Motor neuron (in vitro differentiated cells): ENCODE measurements around the gene STARD5. TPM values are rescaled to one million over a fixed set of nuclear protein-coding genes. Genes with fewer than 3 reads are reported as not detected.
A peak's percentile ranks its signal among the peaks of the same experiment; 100 is the strongest.

Experiments used
- ATAC-seq, 8 experiments: fragments of 200-7000 bp; cut with Tn5 transposase; replicated peaks in 6 of 8; 2 replicates each; pipeline ENCODE4 v1.8.0; 2021; ENCODE audit warnings: mild to moderate bottlenecking in 8 of 8, moderate library complexity in 8 of 8
- H3K27ac ChIP-seq, 2 donors: fragments of 250-450 bp; sonication (Bioruptor Pico); 2 replicates each; pipeline ENCODE4 v1.9.0; 2021; ENCODE audit warnings: antibody characterized with exemption in 2 of 2, mild to moderate bottlenecking in 2 of 2, moderate library complexity in 1 of 2
- H3K4me1 ChIP-seq, 2 donors: fragments of 250-450 bp; sonication (Bioruptor Pico); replicated peaks in 1 of 2; 2 replicates each; pipeline ENCODE4 v1.6.1; 2021; ENCODE audit warnings: antibody characterized with exemption in 2 of 2, mild to moderate bottlenecking in 2 of 2, moderate library complexity in 1 of 2
- H3K4me3 ChIP-seq, 5 donors: fragments of 250-450 bp; sonication (Bioruptor Pico); 2 replicates each; pipeline ENCODE4 v1.9.0; 2021; ENCODE audit warnings: antibody characterized with exemption in 5 of 5, mild to moderate bottlenecking in 5 of 5, moderate library complexity in 4 of 5
- WGBS, 10 experiments: fragments of 450-650 bp; shearing (Covaris generic); methylation state at CpG; one replicate each; pipeline ENCODE4 v1.0.0; 2022; 5-methylcytosine and 5-hydroxymethylcytosine counted together
- in situ Hi-C, 9 experiments: fragments of 400-800 bp; cut with MboI; loops; one replicate each; pipeline ENCODE4 v1.15.0; 2021; ENCODE audit warnings: low sequenced_read_pairs in 9 of 9, low pct_unique_long_range_greater_than_20kb in 2 of 9; ENCODE audit not compliant: unreplicated experiment in 9 of 9
- total RNA-seq, 8 experiments: library from RNA; unstranded; fragments of 300-600 nt; gene quantifications; 2 replicates each; pipeline versions ENCODE4 v1.2.3 to v1.2.4, GENCODE V29; 2022

Gene STARD5
- total RNA-seq, 8 experiments from 2014 or later: 0.92 to 9.7 (median 2.1) TPM

- no peak for ATAC-seq
- in situ Hi-C loops: loop anchor here in 5 of 9 experiments (10.0 to 25.0 kb wide), 4 partner anchors 112 to 287 kb away; partner anchors contain the start of genes MESD (in 3 of the 5) and CFAP161 (in 1 of the 5)
- 64 to 100% (median 90%) methylated on average over 1 to 2 of the region's 2 CpGs; no CpG with 5 or more reads in 5 of the 10 experiments for WGBS, 10 experiments
- no peak overlapping the region for H3K27ac ChIP-seq
- no peaks in the 10 kb centered on the region for H3K4me1 ChIP-seq
- no peak overlapping the region for H3K4me3 ChIP-seq
These were observed 50.1 kb downstream of the STARD5 start for GRCh38 chr15:81273855-81274254.

GRCh38 chr15:81273200-81273599 lies 50.7 kb downstream of the STARD5 start:
- no peak for ATAC-seq

GRCh38 chr15:81271761-81272644 lies 51.9 kb downstream of the STARD5 start:
- ATAC-seq: no peak
- H3K4me3 ChIP-seq: no peak overlapping the region
- in situ Hi-C loops: loop anchor here in 5 of 9 experiments (10.0 to 25.0 kb wide), 4 partner anchors 110 to 285 kb away; partner anchors contain the start of genes MESD (in 3 of the 5) and CFAP161 (in 1 of the 5)
- no peaks in the 10 kb centered on the region for H3K4me1 ChIP-seq
- no peak overlapping the region for H3K27ac ChIP-seq
- WGBS, 10 experiments: 13 to 90% (median 77%) methylated on average over 1 to 10 of the region's 12 CpGs; no CpG with 5 or more reads in 2 of the 10 experiments

More at GRCh38 chr15:81273200-81273599, 50.7 kb downstream of the STARD5 start:
- in situ Hi-C loops: loop anchor here in 5 of 9 experiments (10.0 to 25.0 kb wide), 4 partner anchors 111 to 286 kb away; partner anchors contain the start of genes MESD (in 3 of the 5) and CFAP161 (in 1 of the 5)
- H3K27ac ChIP-seq: no peak overlapping the region
- no peaks in the 10 kb centered on the region for H3K4me1 ChIP-seq
- WGBS, 10 experiments: 17 to 100% (median 60%) methylated on average over 1 to 4 of the region's 5 CpGs; no CpG with 5 or more reads in 2 of the 10 experiments
- H3K4me3 ChIP-seq: no peak overlapping the region

GRCh38 chr15:81270781-81271491 lies 53.0 kb downstream of the STARD5 start:
- H3K4me1 ChIP-seq: peaks cover 0 to 2% of the 10 kb centered on the region in 2 donors
- no peak for ATAC-seq
- in situ Hi-C loops: loop anchor here in 5 of 9 experiments (10.0 to 25.0 kb wide), 4 partner anchors 109 to 284 kb away; partner anchors contain the start of genes MESD (in 3 of the 5) and CFAP161 (in 1 of the 5)
- no peak overlapping the region for H3K27ac ChIP-seq
- WGBS, 10 experiments: 61 to 100% (median 87%) methylated on average over 2 to 10 of the region's 11 CpGs; no CpG with 5 or more reads in 1 of the 10 experiments
- H3K4me3 ChIP-seq: no peak overlapping the region

- WGBS, 10 experiments: 29 to 90% (median 69%) methylated on average over 1 to 3 of the region's 3 CpGs; no CpG with 5 or more reads in 2 of the 10 experiments
- in situ Hi-C loops: loop anchor here in 5 of 9 experiments (10.0 to 25.0 kb wide), 4 partner anchors 108 to 283 kb away; partner anchors contain the start of genes MESD (in 3 of the 5) and CFAP161 (in 1 of the 5)
These were observed 53.8 kb downstream of the STARD5 start for GRCh38 chr15:81270188-81270587.

GRCh38 chr15:81268881-81269601 lies 54.9 kb downstream of the STARD5 start:
- no peak for ATAC-seq
- 60 to 100% (median 80%) methylated on average over 1 to 6 of the region's 10 CpGs; no CpG with 5 or more reads in 2 of the 10 experiments for WGBS, 10 experiments

More at GRCh38 chr15:81270188-81270587, 53.8 kb downstream of the STARD5 start:
- H3K4me1 ChIP-seq: peaks cover 0 to 3% of the 10 kb centered on the region in 2 donors
- ATAC-seq: no peak
- no peak overlapping the region for H3K27ac ChIP-seq
- no peak overlapping the region for H3K4me3 ChIP-seq

GRCh38 chr15:81268340-81268739 lies 55.6 kb downstream of the STARD5 start:
- 50 to 100% (median 94%) methylated on average over 1 to 4 of the region's 5 CpGs; no CpG with 5 or more reads in 1 of the 10 experiments for WGBS, 10 experiments
- Histone ChIP-seq H3K4me1 (peaks cover 0 to 3% of the 10 kb centered on the region in 2 donors), H3K4me3 (no peak overlapping the region), H3K27ac (no peak overlapping the region)
- ATAC-seq: no peak
- in situ Hi-C loops: loop anchor here in 7 of 9 experiments (5.0 to 25.0 kb wide), 8 partner anchors 106 to 294 kb away; partner anchors contain the start of genes MESD (in 3 of the 7) and CFAP161 (in 1 of the 7)

More at GRCh38 chr15:81268881-81269601, 54.9 kb downstream of the STARD5 start:
- H3K27ac ChIP-seq: no peak overlapping the region
- in situ Hi-C loops: loop anchor here in 7 of 9 experiments (5.0 to 25.0 kb wide), 8 partner anchors 107 to 294 kb away; partner anchors contain the start of genes MESD (in 3 of the 7) and CFAP161 (in 1 of the 7)
- peaks cover 0 to 3% of the 10 kb centered on the region in 2 donors for H3K4me1 ChIP-seq
- H3K4me3 ChIP-seq: no peak overlapping the region

- no peak overlapping the region for H3K27ac ChIP-seq
- in situ Hi-C loops: loop anchor here in 7 of 9 experiments (5.0 to 25.0 kb wide), 8 partner anchors 104 to 291 kb away; partner anchors contain the start of genes MESD (in 3 of the 7) and CFAP161 (in 1 of the 7)
- peaks cover 0 to 3% of the 10 kb centered on the region in 2 donors for H3K4me1 ChIP-seq
- ATAC-seq: peak; percentile 90 to 98 (median 96)
- H3K4me3 ChIP-seq: no peak overlapping the region
- WGBS, 10 experiments: 0 to 10% (median 6%) methylated on average over 2 to 10 of the region's 14 CpGs; no CpG with 5 or more reads in 2 of the 10 experiments
These were observed 57.8 kb downstream of the STARD5 start for GRCh38 chr15:81265944-81266775.

GRCh38 chr15:81265256-81265943 lies 58.5 kb downstream of the STARD5 start:
- WGBS, 10 experiments: 0 to 89% (median 42%) methylated on average over 2 to 10 of the region's 12 CpGs; no CpG with 5 or more reads in 2 of the 10 experiments
- Histone ChIP-seq H3K4me3 (no peak overlapping the region), H3K4me1 (peaks cover 0 to 3% of the 10 kb centered on the region in 2 donors), H3K27ac (no peak overlapping the region)
- peak; percentile 3 to 49 (median 18) for ATAC-seq
- in situ Hi-C loops: loop anchor here in 7 of 9 experiments (5.0 to 25.0 kb wide), 8 partner anchors 103 to 291 kb away; partner anchors contain the start of genes MESD (in 3 of the 7) and CFAP161 (in 1 of the 7)

GRCh38 chr15:81264072-81264857 lies 59.7 kb downstream of the STARD5 start:
- H3K4me1 ChIP-seq: peaks cover 0 to 3% of the 10 kb centered on the region in 2 donors
- H3K4me3 ChIP-seq: no peak overlapping the region
- H3K27ac ChIP-seq: no peak overlapping the region
- in situ Hi-C loops: loop anchor here in 7 of 9 experiments (10.0 to 25.0 kb wide), 7 partner anchors 102 to 289 kb away; partner anchors contain the start of genes MESD (in 3 of the 7) and CFAP161 (in 1 of the 7)
- 46 to 98% (median 77%) methylated on average over 1 to 5 of the region's 6 CpGs for WGBS, 10 experiments
- ATAC-seq: no peak
